C4-2B (cell line): ENCODE results near the gene EIF4G1.

Experiments used
- CTCF ChIP-seq: fragments of 450-650 bp; conservative IDR thresholded peaks from 2 replicates; pipeline ENCODE4 v1.5.1; 2017; ENCODE audit warnings: mild to moderate bottlenecking
- ZFX ChIP-seq: fragments of 450-650 bp; IDR thresholded peaks from 2 replicates; pipeline ENCODE4 v1.6.1; 2017

DNA sequence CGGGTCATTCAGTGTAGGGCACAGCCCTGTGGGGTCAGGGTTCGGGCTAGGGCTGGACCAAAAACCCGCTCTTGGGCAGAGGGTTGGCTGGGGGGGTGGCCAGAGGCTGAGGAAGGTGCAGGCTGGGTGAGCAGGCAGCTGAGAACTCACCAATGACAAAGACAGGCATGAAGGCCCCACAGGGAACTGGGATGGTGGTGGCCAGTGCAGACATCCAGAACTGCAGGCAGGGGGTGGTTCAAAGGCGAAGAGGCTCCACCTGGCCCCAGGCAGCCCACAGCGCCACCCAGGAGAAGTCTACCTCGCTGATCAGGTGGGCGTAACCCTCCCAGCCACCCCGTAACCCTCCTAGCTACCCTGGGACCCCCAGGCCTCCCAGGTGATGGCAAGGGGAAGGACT, 40.3 kb downstream of the EIF4G1 start:
- TF ChIP-seq CTCF (no peak), ZFX (no peak)
